HEK293T (cell line): Measurements from ENCODE around the gene GCM1.

Source experiments
- CTCF ChIA-PET: fragments of 350-600 bp; formaldehyde crosslinking; extraction: SDS; loops from one replicate; lab custom pipeline; 2021; ENCODE audit warnings: antibody characterized with exemption, inconsistent platforms; lab: Yijun Ruan, JAX
- POLR2A ChIA-PET: fragments of 350-600 bp; formaldehyde crosslinking; extraction: SDS; loops from one replicate; lab custom pipeline; 2020; ENCODE audit warnings: antibody characterized with exemption, inconsistent platforms; lab: Yijun Ruan, JAX
- DNase-seq: peaks from one replicate; pipeline ENCODE4 v3.0.0; 2012; ENCODE audit warnings: mixed read lengths; ENCODE audit errors: extremely low spot score
- ARNT ChIP-seq: fragments of 450-650 bp; IDR thresholded peaks from 2 replicates; pipeline ENCODE4 v1.6.1; 2017; ENCODE audit warnings: mild to moderate bottlenecking
- BHLHE40 ChIP-seq: fragments of 450-650 bp; IDR thresholded peaks from 2 replicates; pipeline ENCODE4 v1.6.1; 2016; ENCODE audit warnings: mild to moderate bottlenecking, moderate library complexity, borderline replicate concordance
- CTBP1 ChIP-seq: fragments of 450-650 bp; IDR thresholded peaks from 2 replicates; pipeline ENCODE4 v1.6.1; 2016; ENCODE audit warnings: borderline replicate concordance
- ELF4 ChIP-seq: fragments of 450-650 bp; IDR thresholded peaks from 2 replicates; pipeline ENCODE4 v1.6.1; 2017; ENCODE audit warnings: antibody characterized with exemption
- FOXA1 ChIP-seq: fragments of 450-650 bp; IDR thresholded peaks from 2 replicates; pipeline ENCODE4 v1.6.1; 2016; ENCODE audit warnings: mild to moderate bottlenecking
- FOXK2 ChIP-seq: fragments of 450-650 bp; IDR thresholded peaks from 2 replicates; pipeline ENCODE4 v1.6.1; 2016; ENCODE audit warnings: mild to moderate bottlenecking
- FOXM1 ChIP-seq: fragments of 450-650 bp; IDR thresholded peaks from 2 replicates; pipeline ENCODE4 v1.6.1; 2017; ENCODE audit warnings: mild to moderate bottlenecking, borderline replicate concordance
- HDGF ChIP-seq: fragments of 450-650 bp; IDR thresholded peaks from 2 replicates; pipeline ENCODE4 v1.6.1; 2017; ENCODE audit warnings: antibody characterized with exemption, borderline replicate concordance
- L3MBTL2 ChIP-seq: fragments of 450-650 bp; conservative IDR thresholded peaks from 2 replicates; pipeline ENCODE4 v1.6.1; 2016; ENCODE audit warnings: mild to moderate bottlenecking
- LEF1 ChIP-seq: fragments of 450-650 bp; IDR thresholded peaks from 2 replicates; pipeline ENCODE4 v1.6.1; 2017; ENCODE audit warnings: mild to moderate bottlenecking, borderline replicate concordance
- NFRKB ChIP-seq: fragments of 450-650 bp; IDR thresholded peaks from 2 replicates; pipeline ENCODE4 v1.6.1; 2016; ENCODE audit warnings: mild to moderate bottlenecking, moderate library complexity
- PKNOX1 ChIP-seq: fragments of 450-650 bp; IDR thresholded peaks from 2 replicates; pipeline ENCODE4 v1.6.1; 2016
- SP1 ChIP-seq: fragments of 450-650 bp; IDR thresholded peaks from 2 replicates; pipeline ENCODE4 v1.6.1; 2017
- SUZ12 ChIP-seq: fragments of 450-650 bp; IDR thresholded peaks from 2 replicates; pipeline ENCODE4 v1.6.1; 2016; ENCODE audit warnings: mild to moderate bottlenecking
- TARDBP ChIP-seq: fragments of 450-650 bp; IDR thresholded peaks from 2 replicates; pipeline ENCODE4 v1.6.1; 2016
- ZNF384 ChIP-seq: fragments of 450-650 bp; IDR thresholded peaks from 2 replicates; pipeline ENCODE4 v1.6.1; 2016

The GCM1 gene

DNA sequence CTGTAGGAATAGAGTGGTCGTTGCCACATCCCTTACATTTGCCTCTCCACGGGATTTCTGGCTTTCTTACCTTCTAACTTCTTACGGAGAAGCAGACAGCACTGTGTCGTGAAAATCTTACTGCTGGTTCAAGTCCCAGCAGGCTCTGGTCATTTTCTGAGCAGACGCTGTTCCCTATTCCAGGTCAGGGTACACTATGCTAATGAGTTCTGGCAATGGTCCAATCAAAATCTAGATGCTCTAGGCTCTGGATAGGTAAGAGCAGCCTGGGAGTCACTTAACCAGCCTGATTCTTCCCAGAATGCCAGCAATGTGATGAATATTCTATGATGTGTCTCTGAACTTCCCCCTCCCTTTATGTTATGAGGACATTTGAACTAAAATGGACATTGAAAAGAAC, at the start of gene GCM1:
TSS of gene GCM1 (minus strand) at position 158 of the 400 bp plus-strand sequence. CDS start 3,209 bp downstream, outside the sequence.
- ChIA-PET POLR2A (no interaction called here), CTCF (no interaction called here)
- TF ChIP-seq ZNF384 = no peak
- no peak for TF ChIP-seq ARNT
- TF ChIP-seq ELF4 = no peak
- TF ChIP-seq NFRKB = no peak
- no peak for TF ChIP-seq LEF1
- TF ChIP-seq FOXM1 = no peak
- TF ChIP-seq CTBP1 = no peak
- no peak for TF ChIP-seq HDGF
- TF ChIP-seq FOXK2 = no peak
- TF ChIP-seq BHLHE40 = no peak
- no peak for TF ChIP-seq TARDBP
- TF ChIP-seq FOXA1 = no peak
- no peak for TF ChIP-seq SP1
- no peak for TF ChIP-seq PKNOX1
- TF ChIP-seq L3MBTL2 = no peak
- no peak for TF ChIP-seq SUZ12
- DNase-seq = no peak

DNA sequence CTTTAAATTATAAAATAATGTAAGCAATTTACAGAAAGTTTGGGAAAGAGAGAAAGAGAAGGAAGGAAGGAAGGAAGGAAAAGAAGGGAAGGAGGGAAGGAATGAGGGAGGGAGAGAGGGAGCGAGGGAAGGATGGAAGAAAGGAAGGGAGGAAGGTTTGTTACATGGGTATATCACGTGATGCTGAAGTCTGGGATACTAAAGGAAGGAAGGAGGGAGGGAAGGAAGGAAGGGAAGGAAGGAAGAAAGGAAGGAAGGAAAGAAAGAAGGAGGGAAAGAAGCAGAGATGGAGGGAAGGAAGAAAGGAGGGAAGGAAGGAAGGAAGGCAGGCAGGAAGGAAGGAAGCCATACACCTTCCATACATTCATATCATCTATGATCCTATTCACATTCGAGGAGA, 48.9 kb upstream of the GCM1 start:
- no peak for DNase-seq

GRCh38 chr6:53195048-53195447, 46.4 kb upstream of the GCM1 start:
- no peak for TF ChIP-seq SUZ12
- TF ChIP-seq FOXA1 = no peak
- no peak for TF ChIP-seq ELF4
- POLR2A ChIA-PET = no interaction called here
- CTCF ChIA-PET = no interaction called here
- no peak for DNase-seq

More for the DNA sequence above, 48.9 kb upstream of the GCM1 start:
- TF ChIP-seq SUZ12 (no peak), NFRKB (no peak), PKNOX1 (no peak), TARDBP (no peak), ZNF384 (no peak), L3MBTL2 (no peak), FOXM1 (no peak), HDGF (no peak), LEF1 (no peak), BHLHE40 (no peak), SP1 (no peak), CTBP1 (no peak), FOXA1 (no peak), ARNT (no peak)
- POLR2A ChIA-PET = no interaction called here
- CTCF ChIA-PET = no interaction called here

DNA sequence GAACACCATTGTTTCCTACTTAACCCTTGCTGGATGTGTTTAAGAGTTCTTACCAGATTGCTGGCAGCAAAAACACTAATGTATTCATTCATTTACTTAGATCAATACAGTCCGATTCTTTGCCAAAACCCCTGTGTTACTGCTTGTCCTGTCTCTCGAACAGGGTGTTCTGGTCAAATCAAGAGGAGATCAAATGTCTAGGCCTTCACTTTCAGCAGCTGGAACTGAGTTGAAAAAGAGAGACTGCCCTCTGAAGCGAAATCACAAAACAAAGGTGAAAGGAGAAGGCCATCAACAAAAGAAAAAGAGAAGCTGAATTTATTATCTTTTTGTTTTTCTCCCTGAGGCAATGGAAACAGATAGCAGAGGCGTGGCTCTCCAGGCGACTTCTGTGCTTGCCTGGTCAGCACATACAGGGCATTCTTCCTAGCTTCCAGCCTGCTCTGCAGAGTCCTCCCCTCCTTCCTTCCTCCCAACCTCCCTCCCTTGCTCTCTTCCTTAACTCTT, 44.1 kb upstream of the GCM1 start:
- peak; percentile 25 for DNase-seq
- ChIA-PET CTCF (interaction anchor here (1.1 kb wide), 1 partner anchor 21 kb away, joined by 3 read pairs; no protein-coding TSS in a partner anchor), POLR2A (no interaction called here)
- TF ChIP-seq BHLHE40 (no peak), ELF4 (no peak), L3MBTL2 (no peak)

GRCh38 chr6:53189554-53189953, 40.9 kb upstream of the GCM1 start:
- CTCF ChIA-PET = interaction anchor here (0.7 kb wide), 2 partner anchors 38 to 536 kb away, joined by 3 read pairs; no protein-coding TSS in a partner anchor

DNA sequence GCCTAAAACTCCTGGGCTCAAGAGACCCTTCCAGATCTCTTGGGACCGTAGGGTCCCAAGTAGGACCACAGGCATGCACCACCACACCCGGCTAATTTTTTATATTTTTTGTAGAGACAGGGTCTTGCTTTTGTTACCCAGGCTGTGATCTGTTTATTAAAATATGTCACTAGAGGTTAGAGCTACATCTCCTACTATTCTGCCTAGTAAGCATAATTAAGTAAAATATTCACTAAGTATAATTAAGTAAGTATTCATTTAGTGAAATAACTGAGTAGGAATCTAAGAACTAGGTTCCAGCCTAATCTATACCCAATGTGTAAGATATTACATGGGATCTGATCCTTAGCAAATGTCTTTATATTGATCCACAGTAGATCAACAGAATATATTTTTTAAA, 40.2 kb upstream of the GCM1 start:
- TF ChIP-seq ZNF384 = no peak
- TF ChIP-seq L3MBTL2 = no peak
- TF ChIP-seq TARDBP = no peak
- TF ChIP-seq HDGF = no peak
- no peak for TF ChIP-seq ELF4
- DNase-seq = no peak
- ChIA-PET POLR2A (no interaction called here), CTCF (interaction anchor here (0.6 kb wide), 1 partner anchor 11 kb away, joined by 3 read pairs; no protein-coding TSS in a partner anchor)

More at GRCh38 chr6:53189554-53189953, 40.9 kb upstream of the GCM1 start:
- no peak for DNase-seq
- TF ChIP-seq SUZ12 = no peak
- TF ChIP-seq PKNOX1 = no peak
- TF ChIP-seq ZNF384 = no peak
- no peak for TF ChIP-seq BHLHE40
- TF ChIP-seq HDGF = no peak
- TF ChIP-seq FOXA1 = no peak
- TF ChIP-seq FOXM1 = no peak
- no peak for TF ChIP-seq LEF1
- TF ChIP-seq ARNT = no peak
- no peak for TF ChIP-seq FOXK2
- POLR2A ChIA-PET = no interaction called here

DNA sequence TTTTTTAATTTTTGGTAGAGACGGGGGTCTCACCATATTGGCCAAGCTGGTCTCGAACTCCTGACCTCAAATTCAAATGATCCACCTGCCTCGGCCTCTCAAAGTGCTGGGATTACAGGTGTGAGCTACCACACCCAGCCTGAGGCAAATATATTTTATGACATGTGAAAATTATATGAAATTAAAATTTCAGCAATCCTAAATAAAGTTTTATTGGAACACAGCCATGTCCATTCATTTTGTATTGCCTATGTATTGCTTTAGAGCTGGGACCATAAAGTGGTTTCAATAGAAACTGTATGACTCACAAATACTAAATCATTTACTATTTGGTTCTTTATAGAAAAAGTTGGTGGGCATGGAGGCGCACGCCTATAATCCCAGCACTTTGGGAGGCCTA, 32.0 kb upstream of the GCM1 start:
- DNase-seq = no peak
- TF ChIP-seq PKNOX1 (no peak), FOXM1 (no peak), FOXK2 (no peak), ARNT (no peak), NFRKB (no peak), SUZ12 (no peak), LEF1 (no peak), HDGF (no peak), TARDBP (no peak), BHLHE40 (no peak), SP1 (no peak), CTBP1 (no peak), ELF4 (no peak), L3MBTL2 (no peak), FOXA1 (no peak), ZNF384 (no peak)
- ChIA-PET CTCF (no interaction called here), POLR2A (no interaction called here)
